DND-41 (cell line): ENCODE results near the gene EMC10.

Experiments
- EZH2 ChIP-seq: IDR thresholded peaks from 3 replicates; pipeline ENCODE4 v1.6.1; 2012; ENCODE audit warnings: borderline replicate concordance, low read depth, mild to moderate bottlenecking, moderate library complexity, low read length, inconsistent platforms; ENCODE audit not compliant: severe bottlenecking
- TF ChIP-seq, protein P1 (sequence below): IDR thresholded peaks from 2 replicates; pipeline ENCODE4 v1.5.1; 2012; ENCODE audit warnings: borderline replicate concordance, low read length, moderate library complexity, mild to moderate bottlenecking; ENCODE audit not compliant: poor library complexity, severe bottlenecking; ENCODE audit errors: extremely low read depth

DNA sequence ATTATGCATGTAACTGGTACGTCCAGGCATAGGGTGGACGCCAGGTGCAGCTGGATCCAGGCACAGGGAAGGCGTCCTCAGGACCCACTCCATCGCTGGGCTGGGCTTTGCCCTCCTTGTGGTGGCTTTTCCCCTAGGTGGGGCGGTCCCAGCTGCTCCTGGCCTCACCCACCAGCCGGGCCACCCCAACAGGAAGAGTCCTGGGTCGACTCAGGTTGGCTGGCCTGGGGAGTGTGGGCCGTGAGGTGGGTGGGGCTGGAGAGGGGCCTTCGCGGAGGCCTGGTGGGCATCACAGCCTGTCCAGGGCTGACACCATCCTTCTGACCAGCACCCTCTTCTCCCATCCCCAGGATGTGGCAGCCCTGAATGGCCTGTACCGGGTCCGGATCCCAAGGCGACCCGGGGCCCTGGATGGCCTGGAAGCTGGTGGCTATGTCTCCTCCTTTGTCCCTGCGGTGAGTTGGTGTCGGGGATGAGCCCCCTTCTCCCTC lies 3.5 kb downstream of the EMC10 start:
- TF ChIP-seq, protein P1, sequence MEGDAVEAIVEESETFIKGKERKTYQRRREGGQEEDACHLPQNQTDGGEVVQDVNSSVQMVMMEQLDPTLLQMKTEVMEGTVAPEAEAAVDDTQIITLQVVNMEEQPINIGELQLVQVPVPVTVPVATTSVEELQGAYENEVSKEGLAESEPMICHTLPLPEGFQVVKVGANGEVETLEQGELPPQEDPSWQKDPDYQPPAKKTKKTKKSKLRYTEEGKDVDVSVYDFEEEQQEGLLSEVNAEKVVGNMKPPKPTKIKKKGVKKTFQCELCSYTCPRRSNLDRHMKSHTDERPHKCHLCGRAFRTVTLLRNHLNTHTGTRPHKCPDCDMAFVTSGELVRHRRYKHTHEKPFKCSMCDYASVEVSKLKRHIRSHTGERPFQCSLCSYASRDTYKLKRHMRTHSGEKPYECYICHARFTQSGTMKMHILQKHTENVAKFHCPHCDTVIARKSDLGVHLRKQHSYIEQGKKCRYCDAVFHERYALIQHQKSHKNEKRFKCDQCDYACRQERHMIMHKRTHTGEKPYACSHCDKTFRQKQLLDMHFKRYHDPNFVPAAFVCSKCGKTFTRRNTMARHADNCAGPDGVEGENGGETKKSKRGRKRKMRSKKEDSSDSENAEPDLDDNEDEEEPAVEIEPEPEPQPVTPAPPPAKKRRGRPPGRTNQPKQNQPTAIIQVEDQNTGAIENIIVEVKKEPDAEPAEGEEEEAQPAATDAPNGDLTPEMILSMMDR = no peak
- no peak for TF ChIP-seq EZH2
